Measurements from ENCODE around the gene CDH23.

DNA sequence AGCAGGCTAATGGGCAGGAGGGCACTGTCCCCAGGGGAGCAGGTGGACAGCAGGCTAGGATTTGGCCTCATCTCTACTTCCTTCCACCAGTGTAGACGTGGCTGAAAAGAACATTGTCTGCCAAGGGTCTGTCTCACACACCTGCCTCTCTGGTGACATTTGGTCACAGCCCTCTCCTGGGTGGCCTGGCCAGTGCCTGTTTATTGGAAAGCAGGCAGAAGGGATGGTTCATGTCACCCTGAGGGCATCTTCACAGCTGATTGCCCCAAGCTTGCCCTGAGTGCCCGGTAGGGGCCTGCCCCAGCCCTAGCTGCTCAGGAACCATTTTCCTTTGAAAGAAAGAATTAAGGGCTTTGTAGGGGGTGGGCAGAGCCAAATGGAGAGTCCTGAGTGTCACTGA is 184.2 kb downstream of the CDH23 start:
- TF ChIP-seq ZNF274 (IDR thresholded peaks at IDR 0.05; ENCODE audit: low read depth, low read length) (no peak), YY1 (IDR thresholded peaks at IDR 0.05; ENCODE audit: insufficient read depth, insufficient read length) (no peak), SUZ12 (IDR thresholded peaks at IDR 0.05; ENCODE audit: extremely low read depth, insufficient read depth, insufficient read length) (no peak)

Measured in NT2/D1 (cell line).